B cell (primary cell): ENCODE measurements around the gene TBX10. TPM values are rescaled to one million over a fixed set of nuclear protein-coding genes. Genes with fewer than 3 reads are reported as not detected.

Source experiments
- ATAC-seq: fragments of 200-7000 bp; cut with Tn5 transposase; one replicate; pipeline ENCODE4 v1.10.0; 2021; ENCODE audit warnings: low read depth, mild to moderate bottlenecking, moderate number of reproducible peaks, moderate library complexity
- CTCF ChIA-PET: fragments of 350-600 bp; sonication (Branson Sonifier 250); formaldehyde crosslinking; loops from one replicate; lab custom pipeline; 2021; ENCODE audit warnings: antibody characterized with exemption, inconsistent platforms; lab: Charles Lee
- POLR2A ChIA-PET: fragments of 350-600 bp; sonication (Branson Sonifier 250); formaldehyde crosslinking; loops from one replicate; lab custom pipeline; 2021; ENCODE audit warnings: antibody characterized with exemption; lab: Charles Lee
- DNase-seq: peaks from one replicate; pipeline ENCODE4 v3.0.0; 2013
- H2AFZ ChIP-seq: 2 replicates; pipeline ENCODE4 v1.6.1; 2012; ENCODE audit warnings: mild to moderate bottlenecking, low read depth, low read length; ENCODE audit not compliant: insufficient read depth, poor library complexity, severe bottlenecking
- H3K27ac ChIP-seq, 2 donors: 1 replicate in 1 of 2; 2 replicates in 1 of 2; pipeline ENCODE4 v1.5.1; 2012 to 2013; ENCODE audit warnings: low read length in 2 of 2, mild to moderate bottlenecking in 2 of 2, moderate library complexity in 1 of 2
- H3K27me3 ChIP-seq, 4 experiments: fragments of 200-600 bp in 1 of 4; sonication (generic) in 1 of 4; replicated peaks in 1 of 4; 1 replicate in 2 of 4; 2 replicates in 2 of 4; pipeline versions ENCODE4 v1.6.1 to v1.7.0; 2013 to 2016; ENCODE audit warnings: low read length in 3 of 4, mild to moderate bottlenecking in 2 of 4, mixed read lengths in 1 of 4, moderate library complexity in 1 of 4; ENCODE audit not compliant: insufficient read depth in 4 of 4, control insufficient read depth in 3 of 4; ENCODE audit errors: control extremely low read depth in 1 of 4
- H3K36me3 ChIP-seq, 2 experiments: replicated peaks in 1 of 2; 1 replicate in 1 of 2; 2 replicates in 1 of 2; pipeline versions ENCODE4 v1.6.1 to v1.7.1; 2013; ENCODE audit warnings: low read length in 1 of 2; ENCODE audit not compliant: insufficient read depth in 2 of 2, control insufficient read depth in 1 of 2; ENCODE audit errors: control extremely low read depth in 1 of 2, extremely low read depth in 1 of 2
- H3K4me1 ChIP-seq, 2 donors: fragments of 200-600 bp in 1 of 2; sonication (generic) in 1 of 2; 1 replicate in 1 of 2; 2 replicates in 1 of 2; pipeline versions ENCODE4 v1.5.1 to v1.6.1; 2013 to 2017; ENCODE audit warnings: low read length in 2 of 2; ENCODE audit not compliant: control insufficient read depth in 2 of 2, insufficient read depth in 2 of 2
- H3K4me2 ChIP-seq: replicated peaks from 2 replicates; pipeline ENCODE3; 2012; ENCODE audit warnings: mild to moderate bottlenecking, low read depth, low read length; ENCODE audit not compliant: poor library complexity, severe bottlenecking
- H3K4me3 ChIP-seq, 5 experiments: fragments of 200-600 bp in 1 of 5; sonication (generic) in 1 of 5; 1 replicate in 3 of 5; 2 replicates in 2 of 5; pipeline versions ENCODE4 v1.5.1 to v1.7.0; 2011 to 2016; ENCODE audit warnings: low read length in 4 of 5, mild to moderate bottlenecking in 4 of 5, low read depth in 2 of 5, control low read depth in 1 of 5, moderate library complexity in 1 of 5; ENCODE audit not compliant: insufficient read depth in 1 of 5; ENCODE audit errors: control extremely low read depth in 1 of 5, extremely low read depth in 1 of 5
- H3K79me2 ChIP-seq: fragments of 200-600 bp; sonication (generic); one replicate; pipeline ENCODE4 v1.6.0; 2016; ENCODE audit warnings: low read length; ENCODE audit not compliant: control insufficient read depth, insufficient read depth
- H3K9ac ChIP-seq: fragments of 200-600 bp; sonication (generic); 2 replicates; pipeline ENCODE4 v1.6.1; 2017; ENCODE audit warnings: mild to moderate bottlenecking, low read length, moderate library complexity
- H3K9me3 ChIP-seq, 3 donors: one replicate each; pipeline versions ENCODE4 v1.6.1 to v1.7.1; 2013; ENCODE audit warnings: low read length in 2 of 3; ENCODE audit not compliant: control insufficient read depth in 2 of 3, insufficient read depth in 1 of 3; ENCODE audit errors: control extremely low read depth in 1 of 3
- H4K20me1 ChIP-seq: 2 replicates; pipeline ENCODE4 v1.6.0; 2012; ENCODE audit warnings: mild to moderate bottlenecking, low read length; ENCODE audit not compliant: insufficient read depth, control insufficient read depth, poor library complexity, severe bottlenecking
- H3K27ac Mint-ChIP-seq: one replicate; pipeline ENCODE4 v1.8.0; 2021; ENCODE audit warnings: mixed read lengths
- H3K27me3 Mint-ChIP-seq: one replicate; pipeline ENCODE4 v1.8.0; 2021; ENCODE audit warnings: mixed read lengths
- H3K4me1 Mint-ChIP-seq: one replicate; pipeline ENCODE4 v1.8.0; 2021; ENCODE audit warnings: mixed read lengths
- H3K4me3 Mint-ChIP-seq: one replicate; pipeline ENCODE4 v1.8.0; 2021; ENCODE audit warnings: mixed read lengths
- H3K9me3 Mint-ChIP-seq: one replicate; pipeline ENCODE4 v1.8.0; 2022; ENCODE audit warnings: mixed read lengths; ENCODE audit not compliant: insufficient read depth
- EZH2 ChIP-seq: IDR thresholded peaks from 2 replicates; pipeline ENCODE4 v1.6.1; 2012; ENCODE audit warnings: borderline replicate concordance, low read depth, mild to moderate bottlenecking, moderate library complexity, low read length; ENCODE audit not compliant: insufficient read depth, poor library complexity, severe bottlenecking
- WGBS: methylation state at CpG from one replicate; pipeline ENCODE4 v1.1.5; 2013; ENCODE audit warnings: missing lambda C conversion rate; ENCODE audit not compliant: insufficient coverage; 5-methylcytosine and 5-hydroxymethylcytosine counted together
- intact Hi-C: fragments of 100-400 bp; cut with micrococcal nuclease; formaldehyde crosslinking; loops from one replicate; pipeline ENCODE4 v1.10.0; 2022
- polyA plus RNA-seq: library from polyadenylated mRNA; depleted of rRNA; stranded (reverse); fragments of >200 nt; gene quantifications from 2 replicates; pipeline ENCODE4 v1.2.3, GENCODE V29; 2012
- total RNA-seq, 2 donors: library from RNA; stranded (reverse); fragments of 120-200 nt in 1 of 2; gene quantifications; 1 replicate in 1 of 2; 2 replicates in 1 of 2; pipeline versions ENCODE4 v1.2.3 to v1.2.4, GENCODE V29; 2013 to 2022
- TF ChIP-seq, protein P1 (sequence below): fragments of 200-600 bp; IDR thresholded peaks from one replicate; pipeline ENCODE4 v1.8.0; 2022; ENCODE audit warnings: antibody characterized with exemption, mild to moderate bottlenecking

The TBX10 gene
- total and polyA plus RNA-seq, 2 donors (not counting 1 experiment from before 2014, with no cell fraction given), result not detected

DNA sequence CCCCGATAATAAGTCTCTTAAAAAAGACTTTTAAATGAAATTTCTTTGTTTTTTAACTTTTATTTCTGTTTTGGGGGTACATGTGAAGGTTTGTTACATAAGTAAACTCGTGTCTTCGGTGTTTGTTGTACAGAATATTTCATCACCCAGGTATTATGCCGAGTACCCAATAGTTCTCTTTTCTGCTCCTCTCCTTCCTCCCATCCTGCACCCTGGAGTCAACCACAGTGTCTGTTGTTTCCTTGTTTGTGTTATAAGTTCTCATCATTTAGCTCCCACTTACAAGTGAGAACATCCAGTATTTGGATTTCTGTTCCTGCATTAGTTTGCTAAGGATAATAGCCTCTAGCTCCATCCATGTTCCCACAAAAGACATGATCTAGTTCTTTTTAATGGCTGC lies 57.6 kb downstream of the TBX10 start:
- WGBS, result no CpG with 5 or more reads among the region's 4 CpGs
- Histone ChIP-seq H3K4me1 (peaks cover 52 to 57% of the 10 kb centered on the region in 2 donors), H3K27me3 (peaks cover 0 to 18% (median 6%) of the 10 kb centered on the region in 4 experiments), H3K27ac (no peak overlapping the region), H3K9me3 (peaks cover 0 to 6% (median 0%) of the 10 kb centered on the region in 3 donors), H4K20me1 (no peaks in the 10 kb centered on the region), H3K79me2 (no peaks in the 10 kb centered on the region), H3K4me2 (peak overlapping the region; percentile 94), H3K4me3 (no peak overlapping the region), H2AFZ (no peak overlapping the region), H3K36me3 (no peaks in the 10 kb centered on the region), H3K9ac (no peak overlapping the region)
- ChIA-PET CTCF (interaction anchor here (1.0 to 3.6 kb wide), 8 partner anchors 9 to 320 kb away, joined by 3 to 30 read pairs (median 4); partner anchors contain the start of genes NUDT8 and POLD4), POLR2A (interaction anchor here (1.0 kb wide), 2 partner anchors 24 to 85 kb away, joined by 3 to 4 read pairs; no protein-coding TSS in a partner anchor)
- Mint-ChIP-seq H3K27ac (peak overlapping the region; percentile 78), H3K4me3 (peak overlapping the region; percentile 78), H3K4me1 (peaks cover 54% of the 10 kb centered on the region), H3K9me3 (no peaks in the 10 kb centered on the region), H3K27me3 (peaks cover 10% of the 10 kb centered on the region)
- TF ChIP-seq EZH2, result no peak
- TF ChIP-seq, protein P1, sequence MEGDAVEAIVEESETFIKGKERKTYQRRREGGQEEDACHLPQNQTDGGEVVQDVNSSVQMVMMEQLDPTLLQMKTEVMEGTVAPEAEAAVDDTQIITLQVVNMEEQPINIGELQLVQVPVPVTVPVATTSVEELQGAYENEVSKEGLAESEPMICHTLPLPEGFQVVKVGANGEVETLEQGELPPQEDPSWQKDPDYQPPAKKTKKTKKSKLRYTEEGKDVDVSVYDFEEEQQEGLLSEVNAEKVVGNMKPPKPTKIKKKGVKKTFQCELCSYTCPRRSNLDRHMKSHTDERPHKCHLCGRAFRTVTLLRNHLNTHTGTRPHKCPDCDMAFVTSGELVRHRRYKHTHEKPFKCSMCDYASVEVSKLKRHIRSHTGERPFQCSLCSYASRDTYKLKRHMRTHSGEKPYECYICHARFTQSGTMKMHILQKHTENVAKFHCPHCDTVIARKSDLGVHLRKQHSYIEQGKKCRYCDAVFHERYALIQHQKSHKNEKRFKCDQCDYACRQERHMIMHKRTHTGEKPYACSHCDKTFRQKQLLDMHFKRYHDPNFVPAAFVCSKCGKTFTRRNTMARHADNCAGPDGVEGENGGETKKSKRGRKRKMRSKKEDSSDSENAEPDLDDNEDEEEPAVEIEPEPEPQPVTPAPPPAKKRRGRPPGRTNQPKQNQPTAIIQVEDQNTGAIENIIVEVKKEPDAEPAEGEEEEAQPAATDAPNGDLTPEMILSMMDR, result no peak
- no peak for ATAC-seq
- DNase-seq, result no peak
- intact Hi-C loops, result loop anchor here (10.0 kb wide), 2 partner anchors 177 to 317 kb away; partner anchors contain the start of genes GRK2, PPP1CA and TBC1D10C

DNA sequence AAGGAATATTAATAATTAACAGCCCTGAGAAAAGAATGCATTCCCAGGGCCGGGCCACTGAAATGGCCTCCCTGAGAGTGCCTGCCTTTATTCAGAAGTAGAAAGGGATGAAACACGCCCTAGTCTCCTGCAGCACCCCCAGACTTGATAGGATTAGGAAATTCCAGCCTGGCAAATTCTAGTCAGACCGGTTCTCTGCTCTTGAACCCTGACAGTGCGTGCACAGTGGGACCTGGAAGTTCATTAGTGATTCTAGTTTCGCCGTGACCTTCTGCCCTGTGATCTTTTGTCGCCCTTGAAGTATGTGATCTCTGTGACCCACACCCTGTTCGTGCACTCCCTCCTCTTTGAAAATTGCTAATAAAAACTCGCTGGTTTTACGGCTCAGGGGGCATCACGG lies 58.1 kb downstream of the TBX10 start:
- 90% methylated on average over 10 of the region's 11 CpGs for WGBS
- H3K4me3 ChIP-seq, result no peak overlapping the region
- DNase-seq, result no peak
- Mint-ChIP-seq H3K9me3 (no peaks in the 10 kb centered on the region), H3K4me3 (no peak overlapping the region), H3K27ac (no peak overlapping the region), H3K4me1 (peaks cover 49% of the 10 kb centered on the region), H3K27me3 (peaks cover 15% of the 10 kb centered on the region)
- CTCF ChIA-PET, result interaction anchor here (1.0 to 3.6 kb wide), 6 partner anchors 8 to 228 kb away, joined by 3 to 30 read pairs (median 12); partner anchors contain the start of genes NUDT8 and POLD4
- H3K27ac ChIP-seq, result no peak overlapping the region
- H3K9ac ChIP-seq, result no peak overlapping the region
- TF ChIP-seq, protein P1, result no peak
- no peak for TF ChIP-seq EZH2
- H2AFZ ChIP-seq, result no peak overlapping the region
- H3K27me3 ChIP-seq, result peaks cover 0 to 22% (median 7%) of the 10 kb centered on the region in 4 experiments
- H3K9me3 ChIP-seq, result peaks cover 0 to 6% (median 0%) of the 10 kb centered on the region in 3 donors
- POLR2A ChIA-PET, result no interaction called here
- intact Hi-C loops, result loop anchor here (10.0 kb wide), 2 partner anchors 177 to 317 kb away; partner anchors contain the start of genes GRK2, PPP1CA and TBC1D10C
- no peaks in the 10 kb centered on the region for H3K36me3 ChIP-seq
- H3K79me2 ChIP-seq, result no peaks in the 10 kb centered on the region
- H4K20me1 ChIP-seq, result no peaks in the 10 kb centered on the region
- no peak overlapping the region for H3K4me2 ChIP-seq
- ATAC-seq, result no peak
- H3K4me1 ChIP-seq, result peaks cover 47 to 52% of the 10 kb centered on the region in 2 donors
